Testis (tissue), 2 donors: ENCODE measurements around the gene NCBP2.

ENCODE experiments used
- POLR2A ChIP-seq: fragments of 450-650 bp; IDR thresholded peaks from one replicate; pipeline ENCODE4 v1.6.1; 2017; ENCODE audit warnings: antibody characterized with exemption, mild to moderate bottlenecking, moderate library complexity
- TF ChIP-seq, protein P1 (sequence below), 3 experiments: fragments of 450-650 bp in 2 of 3; fragments of 200-600 bp in 1 of 3; sonication (generic) in 1 of 3; IDR thresholded peaks; one replicate each; pipeline ENCODE4 v1.5.1; 2016 to 2019; ENCODE audit warnings: antibody characterized with exemption in 3 of 3, mild to moderate bottlenecking in 2 of 3, moderate library complexity in 1 of 3

- TF ChIP-seq, protein P1, sequence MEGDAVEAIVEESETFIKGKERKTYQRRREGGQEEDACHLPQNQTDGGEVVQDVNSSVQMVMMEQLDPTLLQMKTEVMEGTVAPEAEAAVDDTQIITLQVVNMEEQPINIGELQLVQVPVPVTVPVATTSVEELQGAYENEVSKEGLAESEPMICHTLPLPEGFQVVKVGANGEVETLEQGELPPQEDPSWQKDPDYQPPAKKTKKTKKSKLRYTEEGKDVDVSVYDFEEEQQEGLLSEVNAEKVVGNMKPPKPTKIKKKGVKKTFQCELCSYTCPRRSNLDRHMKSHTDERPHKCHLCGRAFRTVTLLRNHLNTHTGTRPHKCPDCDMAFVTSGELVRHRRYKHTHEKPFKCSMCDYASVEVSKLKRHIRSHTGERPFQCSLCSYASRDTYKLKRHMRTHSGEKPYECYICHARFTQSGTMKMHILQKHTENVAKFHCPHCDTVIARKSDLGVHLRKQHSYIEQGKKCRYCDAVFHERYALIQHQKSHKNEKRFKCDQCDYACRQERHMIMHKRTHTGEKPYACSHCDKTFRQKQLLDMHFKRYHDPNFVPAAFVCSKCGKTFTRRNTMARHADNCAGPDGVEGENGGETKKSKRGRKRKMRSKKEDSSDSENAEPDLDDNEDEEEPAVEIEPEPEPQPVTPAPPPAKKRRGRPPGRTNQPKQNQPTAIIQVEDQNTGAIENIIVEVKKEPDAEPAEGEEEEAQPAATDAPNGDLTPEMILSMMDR (IDR thresholded peaks at IDR 0.05) = no peak
- no peak for TF ChIP-seq POLR2A
These were observed 25.3 kb downstream of the NCBP2 start for GRCh38 chr3:196916995-196917394.
